Esophagus squamous epithelium (tissue), 4 donors: Measurements from ENCODE around the gene HBA2.

ENCODE experiments used
- CTCF ChIP-seq, 6 experiments: fragments of 450-650 bp in 4 of 6; fragments of 200-600 bp in 2 of 6; sonication (generic) in 2 of 6; IDR thresholded peaks; one replicate each; pipeline ENCODE4 v1.5.1; 2016 to 2019; ENCODE audit warnings: antibody characterized with exemption in 6 of 6, mild to moderate bottlenecking in 4 of 6, moderate library complexity in 4 of 6
- POLR2A ChIP-seq, 4 donors: fragments of 450-650 bp; IDR thresholded peaks; one replicate each; pipeline ENCODE4 v1.6.1; 2017; ENCODE audit warnings: antibody characterized with exemption in 4 of 4, mild to moderate bottlenecking in 4 of 4, moderate library complexity in 3 of 4

GRCh38 chr16:155031-155398, 17.7 kb upstream of the HBA2 start:
- no peak for TF ChIP-seq POLR2A (IDR thresholded peaks at IDR 0.05)
- no peak for TF ChIP-seq CTCF (IDR thresholded peaks at IDR 0.05)
